Measurements from ENCODE around the gene ATP1A2.

- TF ChIP-seq CTCF (IDR thresholded peaks at IDR 0.05; ENCODE audit: insufficient read depth, low read length, poor library complexity, severe bottlenecking) (no peak), EZH2phosphoT487 (conservative IDR thresholded peaks at IDR 0.05; ENCODE audit: low read length) (no peak)
Measured at GRCh38 chr1:160133990-160134770, 18.6 kb downstream of the ATP1A2 start.

All from SU-DHL-6 (cell line).